Heart left ventricle (tissue), 13 donors: Measurements from ENCODE around the gene TPRG1L.

ENCODE experiments used
- CTCF ChIP-seq, 12 donors: fragments of 200-600 bp; sonication (generic) in 4 of 12; IDR thresholded peaks; one replicate each; pipeline versions ENCODE4 v1.5.0 to v1.8.0; 2018 to 2022; ENCODE audit warnings: antibody characterized with exemption in 12 of 12, mild to moderate bottlenecking in 5 of 12
- POLR2A ChIP-seq, 2 donors: fragments of 450-650 bp; IDR thresholded peaks; one replicate each; pipeline ENCODE4 v1.6.1; 2017; ENCODE audit warnings: antibody characterized with exemption in 2 of 2, mild to moderate bottlenecking in 2 of 2, moderate library complexity in 2 of 2
- donor health status: ischemic (EF 13 %, LVEDD 7.1; RV severe dilation, severe dysfunction).
- donor health status: DM: no; HTN: yes; CAD: no.
- donor health status: DM: no; HTN: no; CAD: no.
- donor health status: ischemic (EF 25% LVEDD 6.9; RV normal size, moderate dysfunction).
- donor health status: ischemic (EF 25% LVEDD 5.7; RV mildly dilated, moderate dysfunction).
- donor health status: ischemic (EF 35%, LVEDD 5.7; RV mildly dilated, moderate dysfunction).
- donor health status: nonischemic (EF 11% LVEDD 7.7; RV severe dilation, severe dysfunction).
- donor health status: DM: yes; HTN: yes; CAD: no.
- donor health status: PGD.
- donor health status: ischemic (EF 29% LVEDD 5.4; RV normal size, mild dysfunction).
- donor health status: nonischemic (EF 23%, LVEDD 6.1; RV moderate dilation, normal function).

DNA sequence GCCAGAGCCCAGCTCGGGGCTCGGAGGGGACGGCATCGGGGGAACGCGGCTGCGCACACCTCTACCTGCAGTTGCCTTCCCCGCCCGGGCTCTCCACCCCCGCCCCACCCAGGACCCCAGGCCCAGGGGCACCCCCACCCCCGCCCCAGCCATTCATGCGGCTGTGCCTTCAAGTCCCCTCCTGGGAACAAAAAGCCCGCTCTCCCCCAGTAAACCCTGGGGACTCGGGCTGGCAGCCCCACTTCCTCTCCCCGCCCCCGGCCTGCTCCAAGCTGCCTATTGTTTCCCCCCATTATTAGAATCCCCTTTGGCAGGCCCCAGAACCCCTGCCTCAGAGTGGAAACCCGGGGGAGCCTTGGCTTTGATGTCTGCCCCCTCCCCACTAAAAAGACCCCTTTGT lies 31.5 kb upstream of the TPRG1L start:
- TF ChIP-seq CTCF (IDR thresholded peaks at IDR 0.05) (no peak), POLR2A (IDR thresholded peaks at IDR 0.05) (no peak)
